Suppressor macrophage treated with lipopolysaccharide for 4 hours (primary cell): ENCODE results near the gene PBX2.
"Not testable (repeated sequence)": the region's sequence is repeated elsewhere in the genome, so short reads cannot be mapped to it uniquely, and the experiment has no call there.

ENCODE experiments used
- DNase-seq: peaks from one replicate; pipeline ENCODE4 v3.0.0-alpha.2; 2020

PBX2 gene

DNA sequence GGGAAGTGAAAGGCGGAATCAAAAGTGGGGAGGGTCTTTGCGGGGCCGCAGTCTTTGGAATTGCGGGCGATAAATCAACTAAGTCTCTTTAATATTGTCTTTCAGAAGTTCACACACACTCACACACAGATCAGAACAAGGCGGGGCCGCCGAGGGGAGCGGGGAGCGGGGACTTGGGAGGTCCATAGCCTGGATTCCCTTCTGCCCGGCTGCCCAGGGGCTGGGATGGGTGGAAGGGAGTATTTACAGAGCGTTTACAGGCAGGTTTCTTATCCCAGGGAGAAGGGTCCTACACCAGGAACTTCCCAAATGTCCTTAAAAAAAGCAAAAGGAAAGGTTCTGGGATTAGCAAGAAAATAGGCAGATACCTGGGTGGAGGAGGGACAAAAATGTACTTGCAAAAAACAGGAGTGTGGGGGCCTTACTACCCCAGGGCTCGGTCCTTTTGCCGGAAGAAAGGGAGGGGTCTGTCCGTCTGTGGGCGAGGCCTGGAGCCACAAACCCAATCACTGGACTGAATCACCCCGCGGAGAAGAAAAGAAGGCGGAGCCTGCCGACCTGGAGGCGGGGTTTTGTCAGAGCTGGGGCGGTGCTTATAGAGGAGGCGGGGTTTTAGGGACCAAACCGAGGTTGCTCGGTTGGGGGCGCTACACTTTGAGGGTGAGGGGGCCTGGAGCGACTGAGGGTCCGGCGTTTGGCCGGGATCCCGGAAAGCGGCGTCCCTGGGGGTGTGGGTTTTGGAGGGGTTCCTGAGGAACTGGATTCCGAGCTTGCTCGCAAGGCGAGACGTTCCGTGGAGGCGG, 41.5 kb downstream of the PBX2 start:
- DNase-seq, result peak; percentile 80

DNA sequence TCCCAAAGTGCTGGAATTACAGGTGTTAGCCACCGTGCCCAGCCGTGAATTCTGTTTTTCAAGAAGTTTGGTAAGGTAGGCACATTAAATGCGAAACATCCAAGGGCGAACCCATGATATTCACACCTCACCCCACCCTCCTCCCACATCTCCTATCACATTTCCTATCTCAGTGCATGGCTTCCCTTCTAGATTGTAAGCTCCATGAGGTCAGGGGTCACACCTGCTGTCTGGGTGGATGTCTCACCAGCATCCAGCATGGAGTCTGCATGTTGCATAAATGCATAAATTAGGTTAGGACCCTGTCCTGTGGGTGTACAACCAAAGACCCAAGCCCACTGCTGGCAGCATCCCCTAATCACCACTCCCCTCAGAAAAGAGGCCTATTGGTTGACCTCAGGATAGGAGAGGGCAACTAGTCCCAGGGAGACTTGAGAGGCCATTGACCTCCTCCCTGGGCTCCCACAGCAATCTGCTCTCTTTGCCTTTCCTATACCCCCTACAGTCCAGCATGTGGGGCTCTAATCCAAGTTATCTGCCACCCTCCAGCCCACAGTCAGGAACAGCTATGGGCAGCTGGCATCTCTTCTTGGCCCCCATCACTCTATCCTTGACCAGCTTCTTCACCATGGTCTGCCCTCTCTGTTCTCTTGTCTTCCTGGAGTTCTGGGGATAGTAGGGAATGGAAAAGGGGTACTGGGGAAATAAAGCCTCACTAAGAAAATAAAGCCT, 42.4 kb downstream of the PBX2 start:
- DNase-seq, result peak; percentile 22

DNA sequence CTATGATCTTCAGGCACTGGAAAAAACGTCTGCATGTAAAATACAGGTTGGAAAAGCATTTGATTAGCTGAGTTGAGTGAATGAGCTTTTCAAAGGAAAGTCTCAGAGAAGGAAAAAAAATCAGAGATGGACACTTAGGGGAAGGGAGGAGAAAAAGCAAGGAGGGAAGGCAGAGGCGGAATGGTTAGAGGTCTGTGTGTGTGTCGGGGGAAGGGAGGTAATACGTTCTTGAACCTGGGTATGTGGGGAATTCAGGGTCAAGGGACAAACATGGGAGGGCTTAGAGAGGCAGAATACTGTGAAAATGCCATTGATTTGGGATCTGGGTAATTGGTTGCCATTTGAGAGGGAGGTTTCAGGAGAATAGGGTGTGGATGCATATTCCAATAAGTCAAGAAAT, 43.3 kb downstream of the PBX2 start:
- no peak for DNase-seq

DNA sequence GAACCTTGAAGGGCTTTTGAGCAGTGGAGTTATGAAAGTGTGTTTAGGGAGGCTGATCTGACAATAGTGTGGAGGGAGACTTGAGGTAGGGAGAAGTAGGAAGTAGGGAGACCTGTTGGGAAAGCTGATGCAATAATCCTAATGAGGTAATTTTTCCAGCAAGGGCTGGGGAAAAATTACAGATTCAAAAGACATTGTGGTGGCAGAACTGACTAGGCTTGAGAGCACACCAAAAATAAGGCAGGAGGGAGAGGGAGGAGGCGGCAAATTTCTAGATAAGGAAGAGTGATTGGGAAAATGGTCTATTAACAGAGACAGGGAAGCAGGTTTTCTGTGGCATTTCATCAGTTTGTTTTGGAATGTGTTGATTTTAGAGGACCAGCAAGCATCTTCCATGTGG, 43.7 kb downstream of the PBX2 start:
- DNase-seq, result no peak

DNA sequence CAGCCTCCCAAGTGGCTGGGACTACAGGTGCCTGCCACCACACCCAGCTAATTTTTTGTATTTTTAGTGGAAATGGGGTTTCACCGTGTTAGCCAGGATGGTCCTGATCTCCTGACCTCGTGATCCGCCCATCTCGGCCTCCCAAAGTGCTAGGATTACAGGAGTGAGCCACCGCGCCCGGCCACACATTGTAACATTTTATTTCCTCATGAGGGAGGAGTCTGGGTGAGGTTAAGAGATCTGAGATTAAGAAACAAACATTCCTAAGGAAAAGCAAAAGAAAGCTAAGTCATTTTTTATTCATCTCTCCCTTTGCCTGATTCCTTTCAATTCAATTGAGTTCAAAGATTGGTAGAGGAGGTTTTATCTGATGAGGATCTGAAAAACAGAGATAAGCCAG, 45.8 kb downstream of the PBX2 start:
- not testable (repeated sequence) for DNase-seq

DNA sequence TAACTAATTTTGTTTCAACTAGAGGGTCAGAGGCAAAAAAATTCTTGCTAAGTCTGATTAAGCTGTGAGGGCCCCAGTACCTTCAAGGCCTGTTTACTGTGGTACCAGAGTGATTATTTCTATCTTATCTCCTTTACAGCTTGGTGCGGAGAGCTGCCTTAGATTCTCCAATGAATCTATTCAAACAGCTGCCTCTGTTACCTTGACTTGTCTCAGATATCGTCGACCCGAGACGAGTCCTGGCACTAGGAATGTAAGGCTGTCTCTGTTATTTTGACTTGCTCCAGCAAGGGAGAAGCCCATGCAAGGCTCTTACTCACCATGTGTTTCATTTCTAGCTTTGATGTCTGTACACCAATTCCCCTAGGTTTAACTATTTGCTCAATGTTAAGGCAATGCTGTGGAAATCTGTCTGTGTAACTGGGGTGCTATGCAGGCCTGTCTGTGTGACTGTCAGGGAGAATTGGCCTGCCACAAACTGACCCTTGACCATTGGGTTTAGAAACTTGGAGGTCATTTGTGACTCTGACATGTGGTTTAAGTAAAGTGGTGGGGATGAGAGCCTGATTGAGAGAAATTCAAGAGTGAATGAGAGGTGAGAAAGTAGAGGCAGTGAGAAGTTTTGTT, 49.5 kb downstream of the PBX2 start:
- no peak for DNase-seq

DNA sequence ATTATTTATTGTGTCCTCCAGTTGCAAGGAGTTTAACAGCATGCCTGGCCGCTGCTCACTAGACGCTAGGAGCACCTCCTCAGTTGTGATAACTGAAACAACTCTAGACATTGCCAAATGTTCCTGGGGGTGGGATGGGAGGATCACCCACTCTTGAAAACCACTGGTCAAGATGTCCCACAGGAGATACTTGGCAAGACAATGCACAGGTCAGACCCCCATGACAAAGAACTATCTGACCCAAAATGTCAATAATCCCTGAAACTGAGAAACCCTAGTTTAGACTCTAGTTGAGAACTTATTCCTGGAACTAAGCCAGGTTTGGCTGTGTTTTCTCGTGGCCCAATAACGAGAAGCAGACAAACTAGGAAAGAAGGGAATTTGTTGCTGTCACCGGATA, 50.4 kb downstream of the PBX2 start:
- no peak for DNase-seq

DNA sequence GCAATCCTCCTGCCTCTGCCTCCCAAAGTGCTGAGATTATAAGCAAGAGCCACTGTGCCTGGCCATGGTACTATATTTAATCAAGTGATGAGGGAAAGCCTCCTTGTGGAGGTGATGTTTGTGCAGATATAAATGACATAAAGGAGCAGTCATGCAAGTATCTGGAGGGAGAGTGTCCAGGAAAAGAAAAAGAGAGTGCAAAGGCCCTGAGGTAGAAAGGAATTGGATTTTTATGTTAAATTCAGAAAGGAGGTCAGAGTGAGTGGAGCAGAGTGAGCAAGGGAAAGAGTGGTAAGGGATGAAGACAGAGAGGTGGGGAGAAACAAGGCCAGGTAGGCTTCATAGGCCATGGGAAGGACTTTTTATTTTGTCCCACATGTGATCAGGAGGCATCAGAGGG, 52.5 kb downstream of the PBX2 start:
- DNase-seq, result no peak
